Lower leg skin (tissue), 3 donors: ENCODE results near the gene TESK2.

Experiments
- POLR2A ChIP-seq, 2 donors: fragments of 450-650 bp; IDR thresholded peaks; one replicate each; pipeline ENCODE4 v1.6.1; 2016 to 2017; ENCODE audit warnings: antibody characterized with exemption in 2 of 2, mild to moderate bottlenecking in 1 of 2, moderate library complexity in 1 of 2
- TF ChIP-seq, protein P1 (sequence below), 3 donors: fragments of 450-650 bp; IDR thresholded peaks; one replicate each; pipeline ENCODE4 v1.5.1; 2016; ENCODE audit warnings: antibody characterized with exemption in 3 of 3, mild to moderate bottlenecking in 3 of 3, moderate library complexity in 2 of 3

DNA sequence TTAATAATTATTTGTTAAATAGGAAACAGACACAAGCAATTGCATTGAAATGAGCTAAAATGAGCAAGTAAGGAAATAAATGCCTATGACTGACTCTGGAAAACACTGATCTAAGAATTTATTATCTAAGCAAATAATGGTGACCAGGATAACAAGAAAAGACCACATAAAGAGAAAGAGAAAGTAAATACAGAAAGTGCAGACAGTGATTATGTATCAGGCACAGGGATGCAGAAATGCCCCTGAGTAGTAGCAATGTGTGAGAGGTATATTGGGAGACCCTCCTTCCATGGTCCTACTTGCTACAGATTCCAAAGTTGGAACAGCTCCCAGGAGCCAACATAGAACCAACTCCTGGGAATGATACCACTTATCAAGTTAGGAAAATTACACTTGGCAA is 117.4 kb downstream of the TESK2 start:
- TF ChIP-seq POLR2A (IDR thresholded peaks at IDR 0.05) = no peak
- TF ChIP-seq, protein P1, sequence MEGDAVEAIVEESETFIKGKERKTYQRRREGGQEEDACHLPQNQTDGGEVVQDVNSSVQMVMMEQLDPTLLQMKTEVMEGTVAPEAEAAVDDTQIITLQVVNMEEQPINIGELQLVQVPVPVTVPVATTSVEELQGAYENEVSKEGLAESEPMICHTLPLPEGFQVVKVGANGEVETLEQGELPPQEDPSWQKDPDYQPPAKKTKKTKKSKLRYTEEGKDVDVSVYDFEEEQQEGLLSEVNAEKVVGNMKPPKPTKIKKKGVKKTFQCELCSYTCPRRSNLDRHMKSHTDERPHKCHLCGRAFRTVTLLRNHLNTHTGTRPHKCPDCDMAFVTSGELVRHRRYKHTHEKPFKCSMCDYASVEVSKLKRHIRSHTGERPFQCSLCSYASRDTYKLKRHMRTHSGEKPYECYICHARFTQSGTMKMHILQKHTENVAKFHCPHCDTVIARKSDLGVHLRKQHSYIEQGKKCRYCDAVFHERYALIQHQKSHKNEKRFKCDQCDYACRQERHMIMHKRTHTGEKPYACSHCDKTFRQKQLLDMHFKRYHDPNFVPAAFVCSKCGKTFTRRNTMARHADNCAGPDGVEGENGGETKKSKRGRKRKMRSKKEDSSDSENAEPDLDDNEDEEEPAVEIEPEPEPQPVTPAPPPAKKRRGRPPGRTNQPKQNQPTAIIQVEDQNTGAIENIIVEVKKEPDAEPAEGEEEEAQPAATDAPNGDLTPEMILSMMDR (IDR thresholded peaks at IDR 0.05) = no peak
